ENCODE results near the gene C4BPA. TPM values are rescaled to one million over a fixed set of nuclear protein-coding genes. Genes with fewer than 3 reads are reported as not detected.

The C4BPA gene
- total RNA-seq, 1 donor from 2014 or later = not detected

GRCh38 chr1:207088701-207089626 is 15.1 kb upstream of the C4BPA start, which contains the start of gene C4BPB:
TSS of gene C4BPB (plus strand) at chr1:207088860. CDS start at chr1:207089532, 672 bp downstream.
- TF ChIP-seq CTCF (IDR thresholded peaks at IDR 0.05) = no peak
- H3K27me3 Mint-ChIP-seq (ENCODE audit: low read depth) = peaks cover 8% of the 10 kb centered on the region
- peaks cover 29% of the 10 kb centered on the region for H3K4me1 Mint-ChIP-seq (ENCODE audit: low read depth)
- no peak within 1 kb of the TSS for H3K4me3 Mint-ChIP-seq (ENCODE audit: unreplicated experiment)
- no peaks in the 10 kb centered on the region for H3K9me3 Mint-ChIP-seq (ENCODE audit: low read depth)
- no peak within 1 kb of the TSS for H3K27ac Mint-ChIP-seq (ENCODE audit: unreplicated experiment)
- DNase-seq (ENCODE audit: low spot score) = no peak
- no peaks in the 10 kb centered on the region for H3K36me3 Mint-ChIP-seq (ENCODE audit: low read depth)

- no peaks in the 10 kb centered on the region for H3K36me3 Mint-ChIP-seq (ENCODE audit: low read depth)
- no peak overlapping the region for H3K4me3 Mint-ChIP-seq (ENCODE audit: unreplicated experiment)
- peaks cover 11% of the 10 kb centered on the region for H3K27me3 Mint-ChIP-seq (ENCODE audit: low read depth)
These were observed 14.2 kb upstream of the C4BPA start for GRCh38 chr1:207089627-207090355.

DNA sequence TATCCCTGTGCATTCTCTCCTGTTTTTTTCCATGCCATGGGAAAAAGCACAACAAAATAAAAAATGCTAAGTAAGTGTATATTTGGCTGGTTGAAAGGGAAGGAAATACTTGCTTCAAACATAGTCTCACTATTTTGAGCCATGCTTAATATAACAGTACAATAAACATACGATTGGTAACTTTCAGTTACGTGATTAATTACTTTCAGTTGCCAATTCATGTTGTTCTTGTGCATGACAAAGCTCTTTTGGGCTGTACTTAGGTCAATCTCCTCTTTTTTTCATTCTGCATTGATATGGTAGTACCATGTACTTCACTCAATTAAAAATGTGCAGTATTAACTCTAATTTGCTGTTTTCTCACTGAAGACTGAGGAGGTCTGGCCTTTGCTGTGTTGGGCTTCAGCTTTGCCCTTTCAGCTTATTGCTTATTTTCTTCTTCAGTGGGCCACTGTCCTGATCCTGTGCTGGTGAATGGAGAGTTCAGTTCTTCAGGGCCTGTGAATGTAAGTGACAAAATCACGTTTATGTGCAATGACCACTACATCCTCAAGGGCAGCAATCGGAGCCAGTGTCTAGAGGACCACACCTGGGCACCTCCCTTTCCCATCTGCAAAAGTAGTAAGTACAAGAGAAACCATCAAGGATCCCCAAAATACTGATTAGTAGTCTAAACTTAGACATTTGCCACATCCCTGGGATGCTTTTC is 12.7 kb upstream of the C4BPA start:
- H3K9me3 Mint-ChIP-seq (ENCODE audit: low read depth) = no peaks in the 10 kb centered on the region
- H3K4me3 Mint-ChIP-seq (ENCODE audit: unreplicated experiment) = no peak overlapping the region
- peaks cover 23% of the 10 kb centered on the region for H3K27me3 Mint-ChIP-seq (ENCODE audit: low read depth)
- H3K4me1 Mint-ChIP-seq (ENCODE audit: low read depth) = peaks cover 14% of the 10 kb centered on the region
- DNase-seq (ENCODE audit: low spot score) = no peak
- H3K36me3 Mint-ChIP-seq (ENCODE audit: low read depth) = no peaks in the 10 kb centered on the region
- H3K27ac Mint-ChIP-seq (ENCODE audit: unreplicated experiment) = no peak overlapping the region
- TF ChIP-seq CTCF (IDR thresholded peaks at IDR 0.05) = no peak

More at GRCh38 chr1:207089627-207090355, 14.2 kb upstream of the C4BPA start:
- H3K4me1 Mint-ChIP-seq (ENCODE audit: low read depth) = peaks cover 20% of the 10 kb centered on the region
- no peak overlapping the region for H3K27ac Mint-ChIP-seq (ENCODE audit: unreplicated experiment)
- TF ChIP-seq CTCF (IDR thresholded peaks at IDR 0.05) = no peak
- H3K9me3 Mint-ChIP-seq (ENCODE audit: low read depth) = no peaks in the 10 kb centered on the region
- no peak for DNase-seq (ENCODE audit: low spot score)

- no peak for TF ChIP-seq CTCF (IDR thresholded peaks at IDR 0.05)
- no peak for DNase-seq (ENCODE audit: low spot score)
- H3K27me3 Mint-ChIP-seq (ENCODE audit: low read depth) = peaks cover 26% of the 10 kb centered on the region
- H3K9me3 Mint-ChIP-seq (ENCODE audit: low read depth) = no peaks in the 10 kb centered on the region
- no peak overlapping the region for H3K4me3 Mint-ChIP-seq (ENCODE audit: unreplicated experiment)
- no peaks in the 10 kb centered on the region for H3K4me1 Mint-ChIP-seq (ENCODE audit: low read depth)
- H3K36me3 Mint-ChIP-seq (ENCODE audit: low read depth) = no peaks in the 10 kb centered on the region
- H3K27ac Mint-ChIP-seq (ENCODE audit: unreplicated experiment) = no peak overlapping the region
These were observed 10.1 kb upstream of the C4BPA start for GRCh38 chr1:207093944-207094343.

DNA sequence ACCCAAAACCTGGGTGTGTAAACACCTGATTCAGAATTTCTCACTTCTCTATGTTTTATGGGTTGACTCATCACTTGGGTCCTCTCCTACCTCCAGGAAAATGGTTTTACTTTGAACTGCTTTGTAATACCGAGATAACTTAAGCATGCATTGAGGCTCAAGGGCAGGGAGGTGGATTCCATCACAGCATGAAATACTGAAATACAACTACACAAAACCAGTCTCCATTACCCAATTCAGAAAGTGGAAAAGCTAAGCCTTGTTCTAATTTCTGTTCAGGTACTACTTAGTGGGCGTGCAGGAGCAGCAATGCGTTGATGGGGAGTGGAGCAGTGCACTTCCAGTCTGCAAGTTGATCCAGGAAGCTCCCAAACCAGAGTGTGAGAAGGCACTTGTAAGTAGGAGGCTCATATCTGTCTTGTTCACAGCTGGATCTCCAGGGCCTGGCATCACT is 6.1 kb upstream of the C4BPA start:
- no peak overlapping the region for H3K27ac Mint-ChIP-seq (ENCODE audit: unreplicated experiment)
- no peak overlapping the region for H3K4me3 Mint-ChIP-seq (ENCODE audit: unreplicated experiment)
- peaks cover 38% of the 10 kb centered on the region for H3K27me3 Mint-ChIP-seq (ENCODE audit: low read depth)
- no peak for DNase-seq (ENCODE audit: low spot score)
- no peaks in the 10 kb centered on the region for H3K4me1 Mint-ChIP-seq (ENCODE audit: low read depth)
- no peaks in the 10 kb centered on the region for H3K36me3 Mint-ChIP-seq (ENCODE audit: low read depth)
- no peak for TF ChIP-seq CTCF (IDR thresholded peaks at IDR 0.05)
- H3K9me3 Mint-ChIP-seq (ENCODE audit: low read depth) = no peaks in the 10 kb centered on the region
